ENCODE results near the gene SH2D3C.
"Not testable (repeated sequence)": the region's sequence is repeated elsewhere in the genome, so short reads cannot be mapped to it uniquely, and the experiment has no call there.

Gene SH2D3C

DNA sequence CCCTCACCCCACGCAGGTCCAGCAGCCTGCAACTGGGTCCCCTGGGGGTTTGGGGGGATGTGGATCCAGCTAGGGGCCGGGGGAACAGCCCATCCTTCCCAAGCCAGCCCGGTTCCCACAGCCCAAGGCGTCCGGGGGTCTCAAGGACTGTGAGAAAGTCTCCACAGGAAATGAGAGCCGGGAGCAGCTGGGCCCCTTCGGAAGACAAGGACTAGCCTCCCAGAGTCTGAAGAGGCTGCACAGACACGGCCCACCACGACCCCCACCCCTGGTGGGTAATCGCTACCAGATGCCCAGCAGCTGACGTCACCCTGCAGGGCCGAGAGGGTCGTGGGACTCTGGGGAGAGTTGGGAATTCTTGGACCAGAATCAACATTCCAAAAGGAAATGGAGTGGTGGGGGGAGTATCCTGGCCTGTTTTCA lies 10.5 kb downstream of the SH2D3C start:
- DNase-seq, result no peak

- no peak for DNase-seq
Measured at GRCh38 chr9:127767410-127767809, 11.1 kb downstream of the SH2D3C start.

- no peak for DNase-seq
Measured at GRCh38 chr9:127765418-127765817, 13.0 kb downstream of the SH2D3C start.

DNA sequence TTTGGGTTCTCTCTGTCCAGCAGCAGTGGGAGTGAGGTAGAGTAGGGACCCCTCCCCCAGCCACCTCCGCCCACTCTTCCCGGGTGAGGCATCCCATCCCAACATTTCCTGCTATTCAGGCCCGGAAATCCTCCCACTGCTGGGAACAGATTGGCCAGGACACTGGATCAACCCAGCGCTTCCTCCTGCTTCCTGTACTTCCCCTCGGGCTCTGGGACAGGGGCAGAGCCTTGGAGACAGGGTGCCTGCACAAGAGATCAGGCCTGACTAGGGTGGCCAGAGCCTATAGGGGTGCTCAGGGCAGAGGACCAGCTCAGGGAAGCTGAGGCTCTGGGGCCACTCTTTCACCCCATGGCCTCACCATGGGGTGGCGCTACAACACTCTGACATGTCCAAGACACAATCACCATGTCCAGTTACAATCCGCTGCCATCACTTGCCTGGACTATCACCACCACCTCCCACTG lies 14.5 kb downstream of the SH2D3C start:
- DNase-seq, result peak in 6 of 51 donors; percentile 14 to 37 (median 20)

DNA sequence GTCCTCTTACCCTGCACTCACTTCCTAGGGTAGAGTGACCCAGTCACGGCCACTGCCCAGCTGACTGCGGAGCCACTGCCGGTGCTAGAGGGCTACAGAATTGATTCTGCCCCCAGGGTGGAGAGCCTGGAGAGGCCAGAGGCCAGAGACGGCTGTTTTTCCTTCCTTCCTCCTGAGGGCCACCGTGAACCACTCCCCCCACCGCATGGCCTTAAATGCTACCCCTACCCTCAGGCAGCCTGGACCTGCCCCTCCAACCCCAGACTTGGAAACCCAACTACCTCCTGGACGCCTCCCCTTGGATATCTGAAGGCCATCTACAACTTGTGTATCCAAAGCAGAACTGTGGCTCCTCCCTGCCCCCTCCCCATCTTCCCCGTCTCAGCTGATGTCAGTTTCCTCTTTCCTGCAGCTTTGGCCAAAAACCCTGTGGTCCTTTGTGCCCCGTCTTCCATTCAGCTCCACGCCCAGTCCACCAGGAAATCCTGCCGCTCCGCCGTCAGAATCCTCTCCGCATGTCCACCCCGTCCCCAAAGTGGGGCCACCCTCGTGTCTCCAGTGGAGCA lies 16.3 kb downstream of the SH2D3C start:
- DNase-seq, result peak in 2 of 51 donors; percentile 2 to 12

GRCh38 chr9:127761491-127761956 lies 16.9 kb downstream of the SH2D3C start:
- DNase-seq, result no peak

GRCh38 chr9:127761061-127761460 lies 17.4 kb downstream of the SH2D3C start:
- DNase-seq, result no peak

- DNase-seq, result no peak
Measured at GRCh38 chr9:127758843-127759242, 19.6 kb downstream of the SH2D3C start.

DNA sequence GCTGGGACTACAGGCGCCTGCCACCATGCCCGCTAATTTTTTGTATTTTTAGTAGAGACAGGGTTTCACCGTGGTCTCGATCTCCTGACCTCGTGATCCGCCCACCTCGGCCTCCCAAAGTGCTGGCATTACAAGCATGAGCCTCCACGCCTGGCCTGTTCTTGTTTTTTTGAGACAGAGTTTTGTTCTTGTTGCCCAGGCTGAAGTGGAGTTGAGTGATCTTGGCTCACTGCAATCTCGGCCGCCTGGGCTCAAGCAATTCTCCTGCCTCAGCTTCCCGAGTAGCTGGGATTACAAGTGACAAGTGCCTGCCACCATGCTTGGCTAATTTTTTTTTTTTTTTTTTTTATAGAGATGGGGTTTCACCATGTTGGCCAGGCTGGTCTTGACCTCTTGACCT lies 21.7 kb downstream of the SH2D3C start:
- not testable (repeated sequence) for DNase-seq

GRCh38 chr9:127756233-127756632 lies 22.2 kb downstream of the SH2D3C start:
- no peak for DNase-seq

GRCh38 chr9:127755061-127756060 lies 23.1 kb downstream of the SH2D3C start:
- peak in 9 of 51 donors; percentile 5 to 41 (median 27) for DNase-seq

- DNase-seq, result peak in 31 of 51 donors; percentile 7 to 73 (median 42)
Measured at GRCh38 chr9:127754099-127755060, 24.1 kb downstream of the SH2D3C start.

GRCh38 chr9:127753622-127754021 lies 24.8 kb downstream of the SH2D3C start:
- DNase-seq, result no peak

DNA sequence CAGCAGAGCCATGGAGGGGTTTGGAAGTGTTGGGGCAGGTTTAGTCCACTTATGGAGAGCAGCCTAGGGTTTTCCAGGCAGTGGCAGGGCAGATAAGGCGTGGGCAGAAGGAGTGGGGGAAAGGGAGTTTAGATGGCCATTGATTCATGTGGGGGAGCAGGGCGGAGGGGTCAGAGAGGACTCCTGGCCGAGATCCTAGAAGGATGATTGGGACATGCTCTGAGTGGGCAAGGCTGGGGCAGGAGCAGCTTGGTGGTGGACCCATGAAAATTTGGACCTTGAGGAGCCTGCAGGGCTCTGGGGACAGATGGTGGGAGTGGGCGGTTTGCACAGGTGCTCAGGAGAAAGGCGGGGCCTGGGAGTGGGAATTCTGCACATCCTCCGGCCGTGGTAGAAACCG lies 25.3 kb downstream of the SH2D3C start:
- DNase-seq, result no peak

DNA sequence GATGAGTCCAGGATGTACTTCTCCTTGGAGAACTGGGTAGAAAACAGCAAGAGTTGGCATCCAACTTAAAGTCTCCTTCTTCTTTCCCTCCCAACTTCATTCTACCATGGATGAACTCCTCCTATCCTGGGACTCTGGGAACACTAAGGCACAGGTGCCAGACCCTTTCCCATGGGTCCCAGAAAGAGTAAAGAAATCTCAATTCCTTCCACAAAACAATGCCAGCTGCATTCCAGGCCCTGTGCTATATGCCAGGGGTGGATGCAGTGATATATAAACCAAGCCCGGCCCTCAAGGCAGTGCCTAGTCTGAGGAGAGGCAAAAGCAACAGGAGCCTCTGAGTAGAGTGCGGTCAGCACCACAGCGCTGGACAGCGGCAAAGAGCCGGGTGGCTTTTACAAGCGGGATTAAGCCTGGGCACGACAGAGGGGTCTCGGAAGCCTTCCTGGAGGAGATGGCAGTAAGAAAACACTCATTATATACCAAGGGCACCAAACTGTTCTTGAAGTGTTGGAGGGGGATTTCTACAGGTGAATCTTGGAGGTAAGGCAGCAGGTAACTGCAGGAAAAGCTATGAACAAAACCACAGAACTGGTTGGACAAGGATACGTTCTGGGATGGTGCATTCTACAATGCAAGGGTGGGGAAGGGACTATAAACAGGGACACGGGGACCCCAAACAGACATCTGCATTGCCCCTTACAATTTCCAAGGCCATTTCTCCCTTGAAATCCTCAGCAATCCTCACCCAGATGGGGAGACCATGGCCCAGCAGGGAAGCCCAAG lies 27.0 kb downstream of the SH2D3C start:
- peak in 1 of 51 donors; percentile 3 for DNase-seq

DNA sequence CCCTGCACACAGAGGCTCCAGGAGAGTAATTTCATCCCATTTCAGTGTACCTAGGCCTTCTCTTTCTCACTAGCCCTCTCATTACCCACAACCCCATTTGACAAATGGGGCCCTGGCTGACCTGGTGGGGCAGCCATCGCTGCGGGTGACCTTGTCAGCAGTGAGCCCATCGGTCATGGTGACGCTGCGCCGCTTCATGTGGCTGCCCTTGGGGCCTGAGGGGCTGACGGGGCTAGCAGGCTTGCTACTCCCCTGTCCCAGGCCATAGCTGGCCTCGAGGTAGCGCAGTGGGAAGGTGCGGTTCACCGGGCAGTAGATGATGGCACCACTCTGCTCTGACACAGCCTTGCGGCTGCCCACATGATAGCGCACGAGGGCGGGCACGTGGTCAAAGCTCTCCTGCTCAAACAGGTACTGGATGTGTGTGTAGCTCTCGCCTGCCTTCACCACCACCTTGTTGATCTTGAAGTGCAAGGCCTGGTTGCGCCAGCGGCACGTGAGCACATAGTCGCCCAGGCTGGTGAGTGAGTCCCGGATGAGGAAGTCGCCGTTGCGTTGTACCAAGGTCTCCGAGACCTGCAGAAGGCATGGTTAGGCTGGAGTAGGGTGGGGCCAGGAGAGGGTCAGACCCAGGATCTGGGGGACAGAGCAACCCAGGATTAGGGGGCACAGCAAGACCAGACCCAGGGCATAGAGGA lies 29.2 kb downstream of the SH2D3C start:
- DNase-seq, result no peak

- no peak for DNase-seq
Measured at GRCh38 chr9:127746959-127747569, 31.4 kb downstream of the SH2D3C start.

DNA sequence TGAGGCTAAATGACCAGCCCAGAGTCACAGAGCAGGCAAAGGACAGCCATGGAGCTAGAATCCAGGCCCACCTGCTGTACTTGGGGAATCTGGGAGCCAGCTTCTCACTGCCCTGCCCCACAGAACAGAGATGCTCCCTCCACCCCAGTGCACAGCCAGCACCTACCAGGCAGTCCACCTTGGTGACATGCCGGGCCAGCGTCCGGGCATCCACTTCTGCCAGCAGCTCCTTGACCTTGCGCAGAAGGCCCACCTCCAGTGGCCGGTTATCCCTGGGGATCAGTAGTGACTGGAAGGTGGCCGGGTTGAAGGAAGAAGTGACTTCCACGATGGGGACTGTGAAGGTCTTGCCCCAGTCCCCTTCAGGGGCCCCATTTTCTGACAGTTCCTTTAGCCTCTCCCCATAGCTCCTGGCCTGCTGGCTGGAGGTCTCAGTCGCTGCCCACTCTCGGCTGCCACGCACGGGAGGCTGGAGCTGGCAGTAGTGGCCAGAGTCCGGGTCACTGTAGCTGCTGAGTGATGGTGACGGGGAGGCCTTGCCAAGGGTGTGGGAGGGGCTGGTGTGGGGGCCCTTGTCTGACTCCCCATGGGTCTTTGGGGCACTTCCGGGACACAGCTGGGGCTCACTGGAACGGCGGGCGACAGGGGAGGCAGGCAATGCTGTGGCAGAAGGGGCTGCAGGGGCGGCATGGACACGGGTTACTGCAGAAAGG lies 33.9 kb downstream of the SH2D3C start:
- DNase-seq, result no peak
